Motor neuron (in vitro differentiated cells): ENCODE results near the gene BHLHE41. TPM values are rescaled to one million over a fixed set of nuclear protein-coding genes. Genes with fewer than 3 reads are reported as not detected.
A peak's percentile ranks its signal among the peaks of the same experiment; 100 is the strongest.

Source experiments
- ATAC-seq, 8 experiments: fragments of 200-7000 bp; cut with Tn5 transposase; replicated peaks in 6 of 8; 2 replicates each; pipeline ENCODE4 v1.8.0; 2021; ENCODE audit warnings: mild to moderate bottlenecking in 8 of 8, moderate library complexity in 8 of 8
- H3K27ac ChIP-seq, 2 donors: fragments of 250-450 bp; sonication (Bioruptor Pico); 2 replicates each; pipeline ENCODE4 v1.9.0; 2021; ENCODE audit warnings: antibody characterized with exemption in 2 of 2, mild to moderate bottlenecking in 2 of 2, moderate library complexity in 1 of 2
- H3K4me1 ChIP-seq, 2 donors: fragments of 250-450 bp; sonication (Bioruptor Pico); replicated peaks in 1 of 2; 2 replicates each; pipeline ENCODE4 v1.6.1; 2021; ENCODE audit warnings: antibody characterized with exemption in 2 of 2, mild to moderate bottlenecking in 2 of 2, moderate library complexity in 1 of 2
- H3K4me3 ChIP-seq, 5 donors: fragments of 250-450 bp; sonication (Bioruptor Pico); 2 replicates each; pipeline ENCODE4 v1.9.0; 2021; ENCODE audit warnings: antibody characterized with exemption in 5 of 5, mild to moderate bottlenecking in 5 of 5, moderate library complexity in 4 of 5
- WGBS, 10 experiments: fragments of 450-650 bp; shearing (Covaris generic); methylation state at CpG; one replicate each; pipeline ENCODE4 v1.0.0; 2022; 5-methylcytosine and 5-hydroxymethylcytosine counted together
- in situ Hi-C, 9 experiments: fragments of 400-800 bp; cut with MboI; loops; one replicate each; pipeline ENCODE4 v1.15.0; 2021; ENCODE audit warnings: low sequenced_read_pairs in 9 of 9, low pct_unique_long_range_greater_than_20kb in 2 of 9; ENCODE audit not compliant: unreplicated experiment in 9 of 9
- total RNA-seq, 8 experiments: library from RNA; unstranded; fragments of 300-600 nt; gene quantifications; 2 replicates each; pipeline versions ENCODE4 v1.2.3 to v1.2.4, GENCODE V29; 2022

The BHLHE41 gene
- total RNA-seq, 8 experiments from 2014 or later, result 0.14 to 42.1 (median 0.52) TPM; not detected in 1

GRCh38 chr12:26102953-26103352, 21.9 kb downstream of the BHLHE41 start:
- 37 to 86% (median 76%) methylated on average over 1 to 5 of the region's 5 CpGs; no CpG with 5 or more reads in 3 of the 10 experiments for WGBS, 10 experiments
- no peak for ATAC-seq
- in situ Hi-C loops, result loop anchor here in 3 of 9 experiments (25.0 kb wide), 1 partner anchor 534 kb away; no protein-coding TSS in a partner anchor

DNA sequence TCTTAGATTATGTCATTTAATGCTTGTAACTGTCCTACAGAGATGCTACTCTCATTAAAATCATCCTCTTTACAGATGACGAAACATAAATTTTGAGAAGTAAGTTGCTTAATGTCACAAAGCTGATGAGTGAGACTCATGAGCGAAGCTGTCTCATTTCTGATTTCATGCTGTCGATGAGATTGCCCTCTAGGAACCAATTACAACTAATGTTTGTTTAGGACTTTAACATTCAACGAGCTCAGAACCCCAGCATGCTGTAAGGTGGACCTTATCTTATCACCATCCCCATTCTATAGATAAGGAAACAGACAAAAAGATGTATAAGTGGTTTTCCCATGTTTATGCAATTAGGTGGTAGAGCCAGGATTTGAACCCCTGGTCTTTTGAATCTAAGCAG, 23.1 kb downstream of the BHLHE41 start:
- no peak overlapping the region for H3K27ac ChIP-seq
- ATAC-seq, result no peak
- H3K4me3 ChIP-seq, result no peak overlapping the region
- H3K4me1 ChIP-seq, result no peaks in the 10 kb centered on the region
- in situ Hi-C loops, result loop anchor here in 3 of 9 experiments (25.0 kb wide), 1 partner anchor 536 kb away; no protein-coding TSS in a partner anchor
- WGBS, 10 experiments, result 60 to 100% (median 80%) methylated on average over 1 to 4 of the region's 4 CpGs; no CpG with 5 or more reads in 1 of the 10 experiments

More at GRCh38 chr12:26102953-26103352, 21.9 kb downstream of the BHLHE41 start:
- Histone ChIP-seq H3K4me3 (no peak overlapping the region), H3K4me1 (no peaks in the 10 kb centered on the region), H3K27ac (no peak overlapping the region)

- 43 to 86% (median 80%) methylated on average over 1 to 3 of the region's 3 CpGs; no CpG with 5 or more reads in 3 of the 10 experiments for WGBS, 10 experiments
- no peak for ATAC-seq
- in situ Hi-C loops, result loop anchor here in 3 of 9 experiments (25.0 kb wide), 1 partner anchor 536 kb away; no protein-coding TSS in a partner anchor
- Histone ChIP-seq H3K27ac (no peak overlapping the region), H3K4me1 (no peaks in the 10 kb centered on the region), H3K4me3 (no peak overlapping the region)
These were observed 23.5 kb downstream of the BHLHE41 start for GRCh38 chr12:26101350-26101734.

DNA sequence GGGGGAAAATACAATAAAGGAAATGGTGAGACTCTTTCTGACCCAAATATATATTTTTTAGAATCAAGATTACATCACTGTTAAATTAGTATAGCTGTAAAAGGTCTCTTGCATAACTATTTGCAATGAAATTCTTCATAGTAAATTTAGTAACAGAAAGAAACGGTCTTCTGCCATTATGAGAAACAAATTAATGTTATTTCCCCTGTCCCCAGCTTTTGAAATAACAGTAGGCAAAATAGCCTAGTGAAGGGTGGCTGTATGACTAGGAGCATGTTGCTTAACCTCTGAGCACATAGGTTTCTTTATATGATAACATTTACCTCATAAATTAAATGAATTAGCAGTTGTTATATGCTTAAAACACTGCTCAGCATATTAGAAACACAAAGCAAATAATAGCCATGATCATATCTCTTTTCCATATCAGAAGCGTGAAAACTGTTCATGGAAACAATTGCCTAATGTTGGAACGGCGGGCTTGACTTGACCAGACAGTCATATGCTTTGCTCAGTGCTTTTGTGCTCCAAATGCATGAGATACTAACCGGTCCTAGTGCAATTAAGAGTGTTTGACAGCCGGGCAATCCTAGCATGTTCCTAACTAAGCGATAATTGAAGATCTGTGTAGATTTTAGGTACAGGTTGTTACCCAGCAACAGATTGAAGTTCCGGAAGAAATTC, 24.0 kb downstream of the BHLHE41 start:
- ATAC-seq, result no peak
- H3K4me1 ChIP-seq, result no peaks in the 10 kb centered on the region
- in situ Hi-C loops, result loop anchor here in 3 of 9 experiments (25.0 kb wide), 1 partner anchor 536 kb away; no protein-coding TSS in a partner anchor
- no peak overlapping the region for H3K4me3 ChIP-seq
- 20 to 98% (median 89%) methylated on average over 1 to 8 of the region's 8 CpGs for WGBS, 10 experiments
- H3K27ac ChIP-seq, result no peak overlapping the region

DNA sequence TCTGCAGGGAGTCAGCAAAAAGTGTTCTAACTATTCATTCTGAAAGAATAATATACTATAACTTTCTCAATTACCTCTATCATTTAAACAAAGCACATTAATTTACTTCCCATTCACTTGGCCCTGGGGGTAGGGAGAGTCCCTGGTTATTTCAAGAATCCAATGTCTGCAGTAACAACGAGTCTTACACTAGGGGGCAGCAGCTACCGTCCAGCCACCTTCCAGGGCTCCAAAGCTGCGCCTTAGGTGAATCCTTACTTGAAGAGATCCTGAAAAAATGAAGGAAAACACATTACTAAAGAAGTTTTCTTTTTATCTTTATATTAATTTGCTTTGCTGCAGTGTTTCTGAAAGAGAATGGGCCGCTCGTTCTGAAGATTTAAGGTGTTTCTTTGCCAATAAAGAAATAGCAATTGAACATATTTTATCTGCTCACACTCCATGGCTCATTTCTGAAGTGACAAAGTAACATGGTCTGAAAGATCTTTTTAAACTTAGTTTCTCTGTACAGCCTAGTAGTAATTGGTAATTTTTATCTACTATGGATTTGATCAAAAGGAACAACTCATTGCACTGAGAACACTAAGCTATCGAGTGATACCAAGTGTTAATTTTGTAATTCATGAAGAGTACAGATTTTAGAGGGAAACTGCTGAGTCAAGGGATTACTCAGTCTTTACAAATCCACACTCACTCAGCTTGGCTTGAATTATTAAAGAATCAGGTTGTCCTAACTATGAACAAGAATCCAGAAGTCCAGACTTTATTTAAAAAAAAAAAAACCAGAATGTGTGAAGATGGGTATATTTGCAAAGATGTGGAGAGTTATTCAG, 27.6 kb downstream of the BHLHE41 start:
- in situ Hi-C loops, result loop anchor here in 1 of 9 experiments (25.0 kb wide), 1 partner anchor 540 kb away; no protein-coding TSS in a partner anchor
- WGBS, 10 experiments, result 0 to 100% (median 12%) methylated on average over 1 to 6 of the region's 6 CpGs
- Histone ChIP-seq H3K4me3 (no peak overlapping the region), H3K4me1 (no peaks in the 10 kb centered on the region), H3K27ac (no peak overlapping the region)
- peak; percentile 80 to 98 (median 90) for ATAC-seq

DNA sequence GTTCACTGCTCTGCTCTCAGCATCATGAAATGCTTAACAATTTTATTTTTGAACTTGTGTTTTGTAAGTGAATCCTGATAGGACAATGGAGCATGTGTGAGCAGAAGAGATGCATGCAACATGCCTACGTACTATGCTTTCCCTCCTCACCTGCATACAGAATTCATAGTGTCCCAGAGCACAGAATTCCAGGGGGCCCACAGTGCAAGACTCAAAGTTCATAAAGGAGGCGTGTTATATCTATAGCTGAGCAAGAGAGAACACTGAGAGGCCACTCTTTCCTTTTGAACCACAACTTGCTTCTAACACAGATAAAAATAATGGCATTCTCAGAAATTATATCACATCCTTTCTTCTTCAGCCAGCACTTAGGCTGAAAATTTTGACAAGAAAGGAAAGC, 28.8 kb downstream of the BHLHE41 start:
- WGBS, 10 experiments, result 67 to 100% (median 94%) methylated on average over 1 to 2 of the region's 2 CpGs; no CpG with 5 or more reads in 5 of the 10 experiments
- in situ Hi-C loops, result loop anchor here in 1 of 9 experiments (25.0 kb wide), 1 partner anchor 541 kb away; no protein-coding TSS in a partner anchor
- no peak overlapping the region for H3K4me3 ChIP-seq
- no peak overlapping the region for H3K27ac ChIP-seq
- ATAC-seq, result no peak
- no peaks in the 10 kb centered on the region for H3K4me1 ChIP-seq

DNA sequence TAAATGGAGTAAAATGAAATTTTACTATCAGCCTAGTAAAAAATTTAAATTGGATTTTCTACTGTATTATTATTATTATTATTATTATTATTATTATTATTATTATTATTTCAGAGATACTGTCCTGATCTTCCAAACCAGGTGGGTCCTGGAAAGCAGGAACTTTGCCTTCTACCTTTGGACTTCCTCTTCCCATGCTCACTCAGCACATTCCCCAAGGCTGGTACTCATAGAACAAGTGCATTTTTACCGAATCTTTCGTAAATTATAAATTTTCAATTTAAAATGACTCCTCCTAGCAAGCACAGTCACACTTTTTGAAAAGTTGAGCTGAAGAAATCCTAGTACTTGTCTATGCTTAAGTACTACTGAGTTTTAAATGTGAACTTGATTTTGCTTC, 29.7 kb downstream of the BHLHE41 start:
- in situ Hi-C loops, result loop anchor here in 1 of 9 experiments (25.0 kb wide), 1 partner anchor 542 kb away; no protein-coding TSS in a partner anchor
- no peak overlapping the region for H3K27ac ChIP-seq
- no peak overlapping the region for H3K4me3 ChIP-seq
- no peak for ATAC-seq
- no peaks in the 10 kb centered on the region for H3K4me1 ChIP-seq
- WGBS, 10 experiments, result 77 to 100% (median 92%) methylated on average over 1 to 2 of the region's 2 CpGs; no CpG with 5 or more reads in 1 of the 10 experiments

DNA sequence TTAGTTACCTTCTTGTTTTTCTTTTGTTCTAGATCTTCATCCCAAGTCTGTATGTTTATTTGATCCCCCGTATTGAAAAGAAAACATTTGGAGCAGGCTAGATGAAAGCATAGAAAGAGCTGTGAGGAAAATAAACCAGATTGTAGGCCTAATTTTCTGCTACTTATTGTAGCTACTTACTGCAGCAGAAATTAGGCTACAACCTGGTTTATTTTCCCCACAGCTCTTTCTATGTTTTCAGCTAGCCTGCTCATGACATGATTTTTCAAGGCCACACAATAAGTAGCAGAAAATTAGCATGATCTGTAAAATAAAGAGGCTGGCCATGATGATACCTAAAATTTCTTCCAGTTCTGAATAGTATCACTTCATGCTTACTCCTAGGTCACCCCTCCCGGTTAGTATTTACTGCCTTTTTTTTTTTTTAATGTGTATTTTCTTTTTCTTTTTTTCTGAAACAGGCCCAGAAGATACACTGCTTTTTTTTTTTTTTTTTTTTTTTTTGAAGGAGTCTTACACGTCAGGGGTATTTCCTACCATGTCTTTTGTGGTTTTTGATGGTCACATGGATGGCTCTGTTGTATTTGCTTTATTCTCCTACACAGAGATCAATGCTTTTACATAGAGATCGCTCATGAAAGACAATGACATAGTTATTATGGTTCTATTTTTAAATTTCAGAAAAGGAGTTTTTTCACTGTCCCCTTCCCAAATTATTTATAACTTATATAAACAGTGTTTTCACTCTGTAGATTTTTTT, 32.3 kb downstream of the BHLHE41 start:
- WGBS, 10 experiments, result 55 to 100% (median 84%) methylated on average over 2 to 4 of the region's 4 CpGs
- H3K27ac ChIP-seq, result no peak overlapping the region
- in situ Hi-C loops, result loop anchor here in 1 of 9 experiments (25.0 kb wide), 1 partner anchor 545 kb away; no protein-coding TSS in a partner anchor
- ATAC-seq, result no peak
- H3K4me1 ChIP-seq, result no peaks in the 10 kb centered on the region
- no peak overlapping the region for H3K4me3 ChIP-seq

DNA sequence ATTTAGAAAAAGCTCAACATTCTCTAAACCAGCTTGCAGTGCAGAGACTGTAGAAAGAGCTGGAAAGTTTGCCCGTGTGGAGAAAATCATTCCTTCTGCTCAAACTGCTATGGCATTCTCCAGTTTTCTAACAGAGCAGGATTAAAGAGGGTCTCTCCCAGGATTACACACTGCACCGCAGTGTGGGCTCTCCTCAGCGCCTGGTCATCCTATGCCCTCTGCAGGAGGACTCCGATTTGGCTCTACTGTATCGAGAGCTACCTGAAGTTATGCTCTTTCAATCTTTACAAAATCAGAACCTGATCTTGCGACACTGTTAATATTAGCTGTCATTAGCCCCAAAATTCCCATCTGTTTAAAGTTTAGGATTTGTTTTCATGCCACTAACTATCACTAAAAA, 33.0 kb downstream of the BHLHE41 start:
- Histone ChIP-seq H3K4me3 (no peak overlapping the region), H3K27ac (no peak overlapping the region), H3K4me1 (no peaks in the 10 kb centered on the region)
- in situ Hi-C loops, result loop anchor here in 1 of 9 experiments (25.0 kb wide), 1 partner anchor 545 kb away; no protein-coding TSS in a partner anchor
- WGBS, 10 experiments, result 33 to 100% (median 86%) methylated on average over 1 to 6 of the region's 6 CpGs; no CpG with 5 or more reads in 1 of the 10 experiments
- ATAC-seq, result peak in 3 of 8 experiments; percentile 49 to 65 (median 50)

GRCh38 chr12:26090836-26091510, 33.9 kb downstream of the BHLHE41 start:
- Histone ChIP-seq H3K27ac (no peak overlapping the region), H3K4me3 (no peak overlapping the region), H3K4me1 (no peaks in the 10 kb centered on the region)
- WGBS, 10 experiments, result 0 to 100% (median 65%) methylated on average over 1 to 10 of the region's 11 CpGs; no CpG with 5 or more reads in 1 of the 10 experiments
- in situ Hi-C loops, result loop anchor here in 1 of 9 experiments (25.0 kb wide), 1 partner anchor 546 kb away; no protein-coding TSS in a partner anchor
- peak in 1 of 8 experiments; percentile 71 for ATAC-seq

DNA sequence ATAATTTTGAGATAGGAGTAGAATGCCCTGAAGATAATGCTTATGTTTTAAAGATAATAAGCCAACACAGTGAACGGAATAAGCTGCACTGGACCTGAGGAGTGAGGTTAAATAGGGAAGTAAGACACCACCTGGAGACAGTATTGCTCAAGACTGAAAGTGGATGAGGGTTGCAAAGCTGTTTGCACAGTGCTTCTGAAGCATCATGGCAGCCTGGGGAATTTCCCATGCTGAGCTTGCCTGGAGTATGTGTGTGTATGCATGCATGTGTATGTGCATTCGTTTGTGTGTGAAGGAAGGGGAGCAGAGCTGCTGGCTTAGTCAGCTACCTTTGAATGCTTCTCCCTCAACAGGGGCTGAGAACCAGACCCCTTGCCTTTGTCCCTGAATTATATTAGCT, 35.8 kb downstream of the BHLHE41 start:
- H3K4me1 ChIP-seq, result no peaks in the 10 kb centered on the region
- H3K4me3 ChIP-seq, result no peak overlapping the region
- 0 to 69% (median 50%) methylated on average over 1 to 2 of the region's 2 CpGs; no CpG with 5 or more reads in 2 of the 10 experiments for WGBS, 10 experiments
- no peak overlapping the region for H3K27ac ChIP-seq
- in situ Hi-C loops, result loop anchor here in 1 of 9 experiments (25.0 kb wide), 1 partner anchor 548 kb away; no protein-coding TSS in a partner anchor
- ATAC-seq, result peak in 3 of 8 experiments; percentile 98 to 100 (median 99)
